H1 (cell line): ENCODE measurements around the gene TBCD. TPM values are rescaled to one million over a fixed set of nuclear protein-coding genes. Genes with fewer than 3 reads are reported as not detected.

Experiments used
- CTCF ChIA-PET: fragments of 300-600 bp; sonication (Branson Sonifier 250); formaldehyde crosslinking; loops from one replicate; lab custom pipeline; 2021; ENCODE audit not compliant: partially characterized antibody; lab: Charles Lee
- POLR2A ChIA-PET: fragments of 300-600 bp; sonication (Branson Sonifier 250); formaldehyde crosslinking; loops from one replicate; lab custom pipeline; 2021; ENCODE audit warnings: inconsistent platforms; ENCODE audit not compliant: partially characterized antibody; lab: Charles Lee
- DNase-seq, 2 experiments: peaks; one replicate each; pipeline versions ENCODE4 v3.0.0 to v3.0.0-alpha.2; 2010 to 2022; ENCODE audit warnings: low spot score in 2 of 2, low read depth in 1 of 2, mixed read lengths in 1 of 2
- FAIRE-seq: peaks from 2 replicates; lab custom pipeline; 2011; peaks lifted over from hg19 to GRCh38; lab: Jason Lieb, UNC
- H2AFZ ChIP-seq: 2 replicates; pipeline ENCODE4 v1.8.1; 2012; ENCODE audit warnings: low read length, inconsistent platforms
- H2AK5ac ChIP-seq: 2 replicates; pipeline ENCODE4 v1.6.1; 2013; ENCODE audit warnings: low read depth, low read length
- H2BK120ac ChIP-seq: replicated peaks from 2 replicates; pipeline ENCODE3; 2013; ENCODE audit warnings: low read depth, low read length, inconsistent platforms
- H2BK12ac ChIP-seq: 2 replicates; pipeline ENCODE4 v1.6.1; 2013; ENCODE audit warnings: low read depth, low read length
- H2BK15ac ChIP-seq: 2 replicates; pipeline ENCODE4 v1.6.1; 2013; ENCODE audit warnings: low read length
- H2BK20ac ChIP-seq: 2 replicates; pipeline ENCODE4 v1.6.1; 2013; ENCODE audit warnings: low read length
- H2BK5ac ChIP-seq: 2 replicates; pipeline ENCODE4 v1.6.1; 2013; ENCODE audit warnings: low read depth, low read length
- H3K14ac ChIP-seq: 2 replicates; pipeline ENCODE4 v1.6.1; 2013; ENCODE audit warnings: inconsistent platforms; ENCODE audit not compliant: insufficient read length
- H3K18ac ChIP-seq: 2 replicates; pipeline ENCODE4 v1.6.1; 2013; ENCODE audit warnings: low read length; ENCODE audit errors: extremely low read depth
- H3K23ac ChIP-seq: 2 replicates; pipeline ENCODE4 v1.6.1; 2013; ENCODE audit warnings: inconsistent platforms; ENCODE audit not compliant: insufficient read length
- H3K23me2 ChIP-seq: 2 replicates; pipeline ENCODE4 v1.6.1; 2013; ENCODE audit warnings: low read depth, low read length
- H3K27ac ChIP-seq: 2 replicates; pipeline ENCODE4 v1.6.1; 2011; ENCODE audit warnings: low read depth, low read length, inconsistent platforms
- H3K27me3 ChIP-seq, 4 experiments: replicated peaks in 1 of 4; 1 replicate in 1 of 4; 2 replicates in 3 of 4; pipeline versions ENCODE4 v1.6.1 to v1.8.1; 2011 to 2013; ENCODE audit warnings: low read length in 3 of 4, mild to moderate bottlenecking in 3 of 4, inconsistent platforms in 2 of 4, mixed read lengths in 2 of 4, moderate library complexity in 1 of 4; ENCODE audit not compliant: control insufficient read depth in 3 of 4, insufficient read depth in 3 of 4; ENCODE audit errors: extremely low read depth in 1 of 4
- H3K36me3 ChIP-seq, 4 experiments: 2 replicates each; pipeline versions ENCODE4 v1.6.1 to v1.8.1; 2011 to 2013; ENCODE audit warnings: mild to moderate bottlenecking in 4 of 4, low read length in 3 of 4, moderate library complexity in 2 of 4, control low read depth in 1 of 4, inconsistent platforms in 1 of 4; ENCODE audit not compliant: insufficient read depth in 4 of 4, control insufficient read depth in 2 of 4
- H3K4ac ChIP-seq: replicated peaks from 2 replicates; pipeline ENCODE3; 2013; ENCODE audit warnings: low read length, low read depth, mixed read lengths, inconsistent platforms; ENCODE audit not compliant: insufficient read length
- H3K4me1 ChIP-seq, 4 experiments: replicated peaks in 1 of 4; 1 replicate in 1 of 4; 2 replicates in 3 of 4; pipeline versions ENCODE4 v1.6.1 to v1.8.1; 2011 to 2013; ENCODE audit warnings: low read length in 3 of 4, inconsistent platforms in 2 of 4, mixed read lengths in 1 of 4; ENCODE audit not compliant: insufficient read depth in 4 of 4, control insufficient read depth in 3 of 4
- H3K4me2 ChIP-seq, 2 experiments: 2 replicates each; pipeline versions ENCODE4 v1.6.1 to v1.8.1; 2011 to 2013; ENCODE audit warnings: low read depth in 2 of 2, low read length in 2 of 2, control low read depth in 1 of 2, inconsistent platforms in 1 of 2, mild to moderate bottlenecking in 1 of 2; ENCODE audit not compliant: insufficient read depth in 1 of 2
- H3K4me3 ChIP-seq, 4 experiments: fragments of 200-600, 300-600 bp in 1 of 4; sonication (generic), shearing (Covaris generic), sonication (Bioruptor Twin) in 1 of 4; 2 replicates each; pipeline versions ENCODE4 v1.5.1 to v1.8.1; 2011 to 2016; ENCODE audit warnings: low read length in 4 of 4, low read depth in 3 of 4, control low read depth in 2 of 4, inconsistent platforms in 2 of 4, mild to moderate bottlenecking in 2 of 4, mixed read lengths in 1 of 4, moderate library complexity in 1 of 4; ENCODE audit not compliant: insufficient read depth in 2 of 4; ENCODE audit errors: extremely low read depth in 1 of 4
- H3K56ac ChIP-seq: replicated peaks from 2 replicates; pipeline ENCODE3; 2013; ENCODE audit warnings: low read depth, mild to moderate bottlenecking, mixed read lengths, low read length, inconsistent platforms; ENCODE audit not compliant: insufficient read length
- H3K79me1 ChIP-seq: 2 replicates; pipeline ENCODE4 v1.6.1; 2013; ENCODE audit warnings: low read depth, low read length, control low read depth
- H3K79me2 ChIP-seq, 2 experiments: 2 replicates each; pipeline versions ENCODE4 v1.6.1 to v1.8.1; 2012 to 2013; ENCODE audit warnings: low read length in 2 of 2, mild to moderate bottlenecking in 2 of 2, inconsistent platforms in 1 of 2; ENCODE audit not compliant: insufficient read depth in 2 of 2, control insufficient read depth in 1 of 2
- H3K9ac ChIP-seq, 4 experiments: replicated peaks in 1 of 4; 1 replicate in 1 of 4; 2 replicates in 3 of 4; pipeline versions ENCODE4 v1.6.1 to v1.8.1; 2011 to 2013; ENCODE audit warnings: low read depth in 3 of 4, low read length in 3 of 4, control low read depth in 2 of 4, mild to moderate bottlenecking in 2 of 4, moderate library complexity in 2 of 4, inconsistent platforms in 1 of 4; ENCODE audit errors: extremely low read depth in 1 of 4
- H3K9me3 ChIP-seq, 2 experiments: 2 replicates each; pipeline versions ENCODE4 v1.6.1 to v1.8.1; 2012 to 2013; ENCODE audit warnings: mild to moderate bottlenecking in 2 of 2, moderate library complexity in 2 of 2, control low read depth in 1 of 2, inconsistent platforms in 1 of 2, low read depth in 1 of 2, low read length in 1 of 2, mixed read lengths in 1 of 2; ENCODE audit not compliant: insufficient read depth in 2 of 2
- H4K20me1 ChIP-seq, 2 experiments: replicated peaks in 1 of 2; 2 replicates each; pipeline versions ENCODE3 to v1.8.1; 2011 to 2013; ENCODE audit warnings: inconsistent platforms in 2 of 2, low read length in 2 of 2, mild to moderate bottlenecking in 1 of 2; ENCODE audit not compliant: insufficient read depth in 2 of 2, control insufficient read depth in 1 of 2
- H4K5ac ChIP-seq: 2 replicates; pipeline ENCODE4 v1.6.1; 2013; ENCODE audit warnings: low read length, low read depth, mixed read lengths, inconsistent platforms; ENCODE audit not compliant: insufficient read length
- H4K8ac ChIP-seq: 2 replicates; pipeline ENCODE4 v1.8.0; 2013; ENCODE audit warnings: mild to moderate bottlenecking, moderate library complexity, low read length, inconsistent platforms; ENCODE audit not compliant: insufficient read depth; ENCODE audit errors: extremely low read depth
- H4K91ac ChIP-seq: replicated peaks from 2 replicates; pipeline ENCODE3; 2013; ENCODE audit warnings: low read length, mixed read lengths, inconsistent platforms; ENCODE audit not compliant: insufficient read length
- POLR2A ChIP-seq, 2 experiments: IDR thresholded peaks; 1 replicate in 1 of 2; 2 replicates in 1 of 2; pipeline ENCODE4 v1.6.1; 2011; ENCODE audit warnings: low read depth in 2 of 2, low read length in 2 of 2, mild to moderate bottlenecking in 2 of 2; ENCODE audit errors: control extremely low read depth in 1 of 2
- RFX5 ChIP-seq: IDR thresholded peaks from 2 replicates; pipeline ENCODE4 v1.6.1; 2011; ENCODE audit warnings: low read depth, low read length, improper control_type of control experiment, borderline replicate concordance
- TAF7 ChIP-seq: optimal IDR thresholded peaks from 2 replicates; pipeline ENCODE3; 2011; ENCODE audit warnings: low read depth, mild to moderate bottlenecking, inconsistent platforms, low read length, moderate library complexity, borderline replicate concordance
- WGBS, 2 experiments: shearing (Covaris generic) in 1 of 2; methylation state at CpG; one replicate each; pipeline versions ENCODE4 v1.1.6 to v1.1.7; 2013 to 2015; ENCODE audit warnings: low lambda C conversion rate in 2 of 2, mixed read lengths in 2 of 2, inconsistent platforms in 1 of 2, low coverage in 1 of 2, missing lambda C conversion rate in 1 of 2; ENCODE audit not compliant: insufficient replicate concordance in 2 of 2, insufficient coverage in 1 of 2, insufficient read length in 1 of 2; ENCODE audit errors: extremely low coverage in 1 of 2, missing lambda C conversion rate in 1 of 2; 5-methylcytosine and 5-hydroxymethylcytosine counted together
- polyA plus RNA-seq, 7 experiments: library from polyadenylated mRNA; depleted of rRNA in 3 of 7; stranded (reverse) in 5 of 7; unstranded in 2 of 7; fragments of >200 nt in 5 of 7; fragments of 200-250 nt in 2 of 7; gene quantifications; 1 replicate in 5 of 7; 2 replicates in 1 of 7; 4 replicates in 1 of 7; pipeline versions ENCODE4 v1.2.1 to v1.2.3, GENCODE V29; 2011 to 2013; ENCODE audit warnings: missing spikeins in 2 of 7, mixed read lengths in 2 of 7
- total RNA-seq: library from RNA; stranded (reverse); fragmentation: NEBNext Ultra II Directional; extraction: Animal tissue kit (Norgen Biotek cat#: 25700); gene quantifications from 2 replicates; pipeline ENCODE4 v1.2.1, GENCODE V29; 2021

TBCD gene
- total and polyA plus RNA-seq, 2 of the 8 experiments (the other 6 are each of a cell fraction or from before 2014, with no cell fraction given) = 118 to 162 TPM

- H3K23me2 ChIP-seq = no peaks in the 10 kb centered on the region; the same call in 1 of the 2 replicates
- no peak overlapping the region for H2BK5ac ChIP-seq
- H3K14ac ChIP-seq = no peak overlapping the region
- no peak overlapping the region for H3K4me3 ChIP-seq
- peaks cover 0 to 19% of the 10 kb centered on the region in 2 experiments; a peak in 1 of 4 replicates for H3K9me3 ChIP-seq
- no peak overlapping the region for H2BK20ac ChIP-seq
- H4K20me1 ChIP-seq = no peaks in the 10 kb centered on the region
- H2AK5ac ChIP-seq = no peak overlapping the region
- H3K79me2 ChIP-seq = no peaks in the 10 kb centered on the region
- peaks cover 0 to 5% (median 0%) of the 10 kb centered on the region in 4 experiments; a peak in 1 of 8 replicates for H3K36me3 ChIP-seq
- FAIRE-seq (no peak), DNase-seq (no peak)
- H3K4ac ChIP-seq = no peak overlapping the region
- 92% methylated on average over 12 of the region's 13 CpGs; no CpG with 5 or more reads in 1 of the 2 experiments for WGBS, 2 experiments
- no peak overlapping the region for H2AFZ ChIP-seq
- peaks cover 0 to 3% (median 0%) of the 10 kb centered on the region in 4 experiments; a peak in 1 of 7 replicates for H3K4me1 ChIP-seq
- no peak overlapping the region for H3K4me2 ChIP-seq
- H3K27me3 ChIP-seq = no peaks in the 10 kb centered on the region
- no peak overlapping the region for H2BK12ac ChIP-seq
- POLR2A ChIA-PET = no interaction called here
- CTCF ChIA-PET = interaction anchor here (1.0 kb wide), 1 partner anchor 78 kb away, joined by 3 read pairs; no protein-coding TSS in a partner anchor
- H4K5ac ChIP-seq = no peak overlapping the region
- no peak overlapping the region for H4K91ac ChIP-seq
- no peak overlapping the region for H3K18ac ChIP-seq
- no peak overlapping the region for H3K9ac ChIP-seq
- no peak overlapping the region for H3K23ac ChIP-seq
- no peak overlapping the region for H2BK15ac ChIP-seq
- H4K8ac ChIP-seq = no peak overlapping the region
- TF ChIP-seq POLR2A (IDR thresholded peaks at IDR 0.05; ENCODE audit: control extremely low read depth in 1 of 2, low read depth in 2 of 2, low read length in 2 of 2) = no peak
- no peak for TF ChIP-seq RFX5
- no peak for TF ChIP-seq TAF7
- no peak overlapping the region for H3K27ac ChIP-seq
- no peaks in the 10 kb centered on the region for H3K79me1 ChIP-seq
- no peak overlapping the region for H2BK120ac ChIP-seq
- H3K56ac ChIP-seq = no peak overlapping the region
Measured at GRCh38 chr17:82965371-82965770, 213.5 kb downstream of the TBCD start.
